HFFc6 (cell line): ENCODE data around the gene GFPT2. TPM values are rescaled to one million over a fixed set of nuclear protein-coding genes. Genes with fewer than 3 reads are reported as not detected.

Experiments
- DNase-seq: peaks from one replicate; pipeline ENCODE4 v3.0.0-alpha.2; 2018
- H3K27ac Mint-ChIP-seq: 2 replicates; pipeline ENCODE4 v1.8.0; 2020; ENCODE audit warnings: mild to moderate bottlenecking, mixed read lengths
- H3K27me3 Mint-ChIP-seq: 2 replicates; pipeline ENCODE4 v1.8.0; 2021; ENCODE audit warnings: mild to moderate bottlenecking, moderate library complexity, mixed read lengths; ENCODE audit not compliant: insufficient read depth
- H3K36me3 Mint-ChIP-seq: 2 replicates; pipeline ENCODE4 v1.8.0; 2021; ENCODE audit warnings: low read depth, mixed read lengths
- H3K4me1 Mint-ChIP-seq: 2 replicates; pipeline ENCODE4 v1.8.0; 2020; ENCODE audit warnings: low read depth, mixed read lengths
- H3K4me3 Mint-ChIP-seq: 2 replicates; pipeline ENCODE4 v1.8.0; 2020; ENCODE audit warnings: mild to moderate bottlenecking, moderate library complexity, mixed read lengths
- H3K9me3 Mint-ChIP-seq: 2 replicates; pipeline ENCODE4 v1.8.0; 2020; ENCODE audit warnings: mild to moderate bottlenecking, mixed read lengths
- CTCF ChIP-seq: fragments of 200-600 bp; sonication (generic); IDR thresholded peaks from 2 replicates; pipeline ENCODE4 v1.5.0; 2021; ENCODE audit warnings: antibody characterized with exemption, mild to moderate bottlenecking
- total RNA-seq, 6 experiments: library from RNA; stranded (reverse); fragmentation: NEBNext Ultra II Directional; extraction: Animal tissue kit (Norgen Biotek cat#: 25700); gene quantifications; 2 replicates in 1 of 6; 3 replicates in 5 of 6; pipeline ENCODE4 v1.2.3, GENCODE V29; 2021

GFPT2 gene
- total RNA-seq, 6 experiments from 2014 or later, result 0.54 to 3.8 (median 1.1) TPM

- DNase-seq, result no peak
- TF ChIP-seq CTCF, result no peak
- H3K36me3 Mint-ChIP-seq, result peaks cover 35% of the 10 kb centered on the region
- no peak overlapping the region for H3K4me3 Mint-ChIP-seq
- H3K27ac Mint-ChIP-seq, result no peak overlapping the region
- no peaks in the 10 kb centered on the region for H3K9me3 Mint-ChIP-seq
- H3K27me3 Mint-ChIP-seq, result no peaks in the 10 kb centered on the region; the same call in 1 of the 2 replicates
- peaks cover 27% of the 10 kb centered on the region for H3K4me1 Mint-ChIP-seq
These were observed 63.7 kb downstream of the GFPT2 start for GRCh38 chr5:180289433-180289832.

GRCh38 chr5:180287868-180288267 lies 65.3 kb downstream of the GFPT2 start:
- H3K36me3 Mint-ChIP-seq, result peaks cover 45% of the 10 kb centered on the region
- no peak for TF ChIP-seq CTCF
- no peaks in the 10 kb centered on the region; the same call in 1 of the 2 replicates for H3K27me3 Mint-ChIP-seq
- H3K4me3 Mint-ChIP-seq, result no peak overlapping the region
- H3K4me1 Mint-ChIP-seq, result peaks cover 17% of the 10 kb centered on the region
- no peak overlapping the region for H3K27ac Mint-ChIP-seq
- no peaks in the 10 kb centered on the region for H3K9me3 Mint-ChIP-seq
- no peak for DNase-seq

DNA sequence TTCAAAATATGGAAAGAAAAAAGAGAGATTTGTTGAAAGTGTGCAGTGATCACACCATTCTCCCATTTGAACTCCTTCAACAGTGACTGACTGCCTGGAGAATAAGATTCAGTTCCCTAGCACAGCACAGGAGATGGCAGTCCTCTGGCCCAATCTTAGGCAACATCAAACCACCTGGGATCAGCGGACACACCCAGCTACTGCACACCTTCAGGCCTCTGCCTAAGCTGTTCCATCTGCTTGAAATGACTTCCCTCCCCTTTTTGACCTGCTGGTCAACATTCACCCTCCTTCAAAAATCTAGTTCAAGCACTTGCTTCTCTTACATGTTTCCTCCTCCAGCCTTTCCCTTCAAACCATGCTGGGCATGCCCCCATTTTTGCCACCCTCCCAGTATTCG lies 65.7 kb downstream of the GFPT2 start:
- H3K27ac Mint-ChIP-seq, result no peak overlapping the region
- no peak for DNase-seq
- H3K4me1 Mint-ChIP-seq, result peaks cover 13% of the 10 kb centered on the region
- H3K27me3 Mint-ChIP-seq, result no peaks in the 10 kb centered on the region; the same call in 1 of the 2 replicates
- no peaks in the 10 kb centered on the region; the same call in 1 of the 2 replicates for H3K9me3 Mint-ChIP-seq
- H3K36me3 Mint-ChIP-seq, result peaks cover 50% of the 10 kb centered on the region
- TF ChIP-seq CTCF, result no peak
- H3K4me3 Mint-ChIP-seq, result no peak overlapping the region

- Mint-ChIP-seq H3K36me3 (peaks cover 72% of the 10 kb centered on the region), H3K4me1 (no peaks in the 10 kb centered on the region), H3K27me3 (no peaks in the 10 kb centered on the region; the same call in 1 of the 2 replicates), H3K4me3 (no peak overlapping the region), H3K9me3 (peaks cover 8% of the 10 kb centered on the region), H3K27ac (no peak overlapping the region)
- TF ChIP-seq CTCF, result no peak
- no peak for DNase-seq
These were observed 69.0 kb downstream of the GFPT2 start for GRCh38 chr5:180284149-180284548.

- H3K27ac Mint-ChIP-seq, result no peak overlapping the region; the same call in 1 of the 2 replicates
- H3K27me3 Mint-ChIP-seq, result no peaks in the 10 kb centered on the region; the same call in 1 of the 2 replicates
- no peak for TF ChIP-seq CTCF
- peaks cover 79% of the 10 kb centered on the region for H3K36me3 Mint-ChIP-seq
- no peaks in the 10 kb centered on the region for H3K4me1 Mint-ChIP-seq
- H3K9me3 Mint-ChIP-seq, result peaks cover 16% of the 10 kb centered on the region
- H3K4me3 Mint-ChIP-seq, result no peak overlapping the region
- DNase-seq, result no peak
These were observed 70.0 kb downstream of the GFPT2 start for GRCh38 chr5:180283026-180283615.
